ENCODE data around the gene TMEM165.

DNA sequence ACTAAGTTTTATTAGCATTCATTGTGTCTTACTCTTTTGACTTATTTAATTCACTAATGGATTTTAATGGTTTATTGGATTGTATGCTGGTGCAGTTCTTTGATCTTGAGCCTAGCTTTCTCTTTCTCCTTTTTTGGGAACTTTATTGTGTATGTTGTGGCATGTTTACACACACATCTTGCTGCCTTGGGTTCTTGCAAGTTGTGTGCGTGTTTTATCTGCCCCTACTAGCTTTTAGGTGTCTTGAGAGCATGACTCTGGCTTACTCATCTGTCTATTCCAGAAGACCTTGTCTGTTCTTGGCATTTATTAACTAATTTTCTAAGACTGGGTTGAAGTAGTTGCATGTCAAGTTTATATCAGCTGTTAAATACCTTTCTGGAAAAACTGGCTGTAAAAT lies 2.7 kb downstream of the TMEM165 start:
- TF ChIP-seq, protein P1, sequence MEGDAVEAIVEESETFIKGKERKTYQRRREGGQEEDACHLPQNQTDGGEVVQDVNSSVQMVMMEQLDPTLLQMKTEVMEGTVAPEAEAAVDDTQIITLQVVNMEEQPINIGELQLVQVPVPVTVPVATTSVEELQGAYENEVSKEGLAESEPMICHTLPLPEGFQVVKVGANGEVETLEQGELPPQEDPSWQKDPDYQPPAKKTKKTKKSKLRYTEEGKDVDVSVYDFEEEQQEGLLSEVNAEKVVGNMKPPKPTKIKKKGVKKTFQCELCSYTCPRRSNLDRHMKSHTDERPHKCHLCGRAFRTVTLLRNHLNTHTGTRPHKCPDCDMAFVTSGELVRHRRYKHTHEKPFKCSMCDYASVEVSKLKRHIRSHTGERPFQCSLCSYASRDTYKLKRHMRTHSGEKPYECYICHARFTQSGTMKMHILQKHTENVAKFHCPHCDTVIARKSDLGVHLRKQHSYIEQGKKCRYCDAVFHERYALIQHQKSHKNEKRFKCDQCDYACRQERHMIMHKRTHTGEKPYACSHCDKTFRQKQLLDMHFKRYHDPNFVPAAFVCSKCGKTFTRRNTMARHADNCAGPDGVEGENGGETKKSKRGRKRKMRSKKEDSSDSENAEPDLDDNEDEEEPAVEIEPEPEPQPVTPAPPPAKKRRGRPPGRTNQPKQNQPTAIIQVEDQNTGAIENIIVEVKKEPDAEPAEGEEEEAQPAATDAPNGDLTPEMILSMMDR (IDR thresholded peaks at IDR 0.05): no peak
- no peak for TF ChIP-seq EP300 (IDR thresholded peaks at IDR 0.05)

Data from tibial nerve (tissue), 4 donors.